T-helper 17 cell (primary cell): ENCODE results near the gene IBSP. TPM values are rescaled to one million over a fixed set of nuclear protein-coding genes. Genes with fewer than 3 reads are reported as not detected.

ENCODE experiments used
- ATAC-seq: fragments of 150-1000 bp; cut with Tn5 transposase; 2 replicates; pipeline ENCODE4 v1.10.0; 2021; ENCODE audit warnings: mild to moderate bottlenecking, moderate library complexity
- DNase-seq, 3 donors: peaks; one replicate each; pipeline versions ENCODE4 v3.0.0 to v3.0.0-alpha.2; 2020 to 2021
- H3K9me3 ChIP-seq: one replicate; pipeline ENCODE4 v1.7.0; 2013; ENCODE audit warnings: low read length, mild to moderate bottlenecking; ENCODE audit not compliant: control insufficient read depth, poor library complexity, severe bottlenecking
- H3K27ac Mint-ChIP-seq: one replicate; pipeline ENCODE4 v1.8.0; 2022; ENCODE audit warnings: mild to moderate bottlenecking, moderate library complexity, mixed read lengths
- H3K27me3 Mint-ChIP-seq: one replicate; pipeline ENCODE4 v1.8.0; 2022; ENCODE audit warnings: mixed read lengths
- H3K36me3 Mint-ChIP-seq: one replicate; pipeline ENCODE4 v1.8.0; 2022; ENCODE audit warnings: low read depth, mixed read lengths
- H3K4me1 Mint-ChIP-seq: one replicate; pipeline ENCODE4 v1.8.0; 2022; ENCODE audit warnings: mild to moderate bottlenecking, mixed read lengths
- H3K4me3 Mint-ChIP-seq: one replicate; pipeline ENCODE4 v1.8.0; 2022; ENCODE audit warnings: mild to moderate bottlenecking, moderate library complexity, mixed read lengths
- total RNA-seq, 4 donors: library from RNA in 2 of 4; stranded (reverse) in 2 of 4; gene quantifications; one replicate each; pipeline ENCODE4 v1.2.3 and lab custom pipeline; 2022 to 2026

Gene IBSP
- total RNA-seq, 2 donors from 2014 or later: not detected

GRCh38 chr4:87811977-87812376 is 12.6 kb downstream of the IBSP start:
- ATAC-seq (no peak), DNase-seq (no peak)
- Mint-ChIP-seq H3K4me1 (no peaks in the 10 kb centered on the region), H3K4me3 (no peak overlapping the region), H3K27ac (no peak overlapping the region), H3K36me3 (no peaks in the 10 kb centered on the region), H3K27me3 (no peaks in the 10 kb centered on the region)
- no peaks in the 10 kb centered on the region for H3K9me3 ChIP-seq

GRCh38 chr4:87819281-87819919 is 20.0 kb downstream of the IBSP start:
- peaks cover 43% of the 10 kb centered on the region for H3K27me3 Mint-ChIP-seq
- no peak for ATAC-seq

GRCh38 chr4:87823200-87823599 is 23.8 kb downstream of the IBSP start:
- H3K9me3 ChIP-seq: no peaks in the 10 kb centered on the region
- Mint-ChIP-seq H3K27ac (no peak overlapping the region), H3K4me1 (no peaks in the 10 kb centered on the region), H3K36me3 (no peaks in the 10 kb centered on the region), H3K27me3 (peaks cover 39% of the 10 kb centered on the region), H3K4me3 (no peak overlapping the region)
- DNase-seq (no peak), ATAC-seq (no peak)

More at GRCh38 chr4:87819281-87819919, 20.0 kb downstream of the IBSP start:
- Mint-ChIP-seq H3K4me3 (no peak overlapping the region), H3K36me3 (no peaks in the 10 kb centered on the region), H3K4me1 (no peaks in the 10 kb centered on the region), H3K27ac (no peak overlapping the region)
- H3K9me3 ChIP-seq: no peaks in the 10 kb centered on the region
- DNase-seq: no peak

GRCh38 chr4:87823724-87824123 is 24.4 kb downstream of the IBSP start:
- ATAC-seq (no peak), DNase-seq (no peak)
- Mint-ChIP-seq H3K4me3 (no peak overlapping the region), H3K4me1 (no peaks in the 10 kb centered on the region), H3K36me3 (no peaks in the 10 kb centered on the region), H3K27ac (no peak overlapping the region), H3K27me3 (peaks cover 44% of the 10 kb centered on the region)
- no peaks in the 10 kb centered on the region for H3K9me3 ChIP-seq

GRCh38 chr4:87824352-87824751 is 25.0 kb downstream of the IBSP start:
- H3K36me3 Mint-ChIP-seq: no peaks in the 10 kb centered on the region
- no peak overlapping the region for H3K27ac Mint-ChIP-seq
- DNase-seq: no peak
- H3K9me3 ChIP-seq: no peaks in the 10 kb centered on the region
- peaks cover 41% of the 10 kb centered on the region for H3K27me3 Mint-ChIP-seq
- no peak for ATAC-seq
- H3K4me3 Mint-ChIP-seq: no peak overlapping the region
- H3K4me1 Mint-ChIP-seq: no peaks in the 10 kb centered on the region

- ATAC-seq: no peak
Measured at GRCh38 chr4:87832669-87833068, 33.3 kb downstream of the IBSP start, which contains the start of gene MEPE. Gene MEPE, plus strand, starts transcription at chr4:87832969. Its CDS starts 1,746 bp downstream, at chr4:87834715.

GRCh38 chr4:87834401-87834800 is 35.0 kb downstream of the IBSP start:
- no peaks in the 10 kb centered on the region for H3K9me3 ChIP-seq
- DNase-seq: no peak
- no peaks in the 10 kb centered on the region for H3K4me1 Mint-ChIP-seq
- ATAC-seq: no peak
- no peaks in the 10 kb centered on the region for H3K36me3 Mint-ChIP-seq
- no peak overlapping the region for H3K27ac Mint-ChIP-seq
- H3K27me3 Mint-ChIP-seq: peaks cover 56% of the 10 kb centered on the region
- no peak overlapping the region for H3K4me3 Mint-ChIP-seq

More at GRCh38 chr4:87832669-87833068, 33.3 kb downstream of the IBSP start, which contains the start of gene MEPE:
- H3K27me3 Mint-ChIP-seq: peaks cover 50% of the 10 kb centered on the region
- H3K4me3 Mint-ChIP-seq: no peak within 1 kb of the TSS
- H3K4me1 Mint-ChIP-seq: no peaks in the 10 kb centered on the region
- no peaks in the 10 kb centered on the region for H3K9me3 ChIP-seq
- no peak for DNase-seq
- H3K27ac Mint-ChIP-seq: no peak within 1 kb of the TSS
- H3K36me3 Mint-ChIP-seq: no peaks in the 10 kb centered on the region

- Mint-ChIP-seq H3K4me3 (no peak overlapping the region), H3K27me3 (peaks cover 53% of the 10 kb centered on the region), H3K4me1 (no peaks in the 10 kb centered on the region), H3K27ac (no peak overlapping the region), H3K36me3 (no peaks in the 10 kb centered on the region)
- ATAC-seq (no peak), DNase-seq (no peak)
- H3K9me3 ChIP-seq: no peaks in the 10 kb centered on the region
Measured at GRCh38 chr4:87835197-87835596, 35.8 kb downstream of the IBSP start.

GRCh38 chr4:87835743-87836142 is 36.4 kb downstream of the IBSP start:
- Mint-ChIP-seq H3K27me3 (peaks cover 55% of the 10 kb centered on the region), H3K36me3 (no peaks in the 10 kb centered on the region), H3K4me1 (no peaks in the 10 kb centered on the region), H3K4me3 (no peak overlapping the region), H3K27ac (no peak overlapping the region)
- ATAC-seq (no peak), DNase-seq (no peak)
- no peaks in the 10 kb centered on the region for H3K9me3 ChIP-seq

GRCh38 chr4:87838205-87838604 is 38.9 kb downstream of the IBSP start:
- no peaks in the 10 kb centered on the region for H3K4me1 Mint-ChIP-seq

GRCh38 chr4:87838890-87839591 is 39.7 kb downstream of the IBSP start:
- Mint-ChIP-seq H3K27ac (no peak overlapping the region), H3K4me1 (no peaks in the 10 kb centered on the region), H3K4me3 (no peak overlapping the region), H3K27me3 (peaks cover 72% of the 10 kb centered on the region), H3K36me3 (no peaks in the 10 kb centered on the region)
- no peaks in the 10 kb centered on the region for H3K9me3 ChIP-seq
- ATAC-seq (no peak), DNase-seq (no peak)

More at GRCh38 chr4:87838205-87838604, 38.9 kb downstream of the IBSP start:
- no peaks in the 10 kb centered on the region for H3K9me3 ChIP-seq
- no peak for DNase-seq
- ATAC-seq: no peak
- no peaks in the 10 kb centered on the region for H3K36me3 Mint-ChIP-seq
- H3K27ac Mint-ChIP-seq: no peak overlapping the region
- H3K4me3 Mint-ChIP-seq: no peak overlapping the region
- peaks cover 64% of the 10 kb centered on the region for H3K27me3 Mint-ChIP-seq

GRCh38 chr4:87839592-87839946 is 40.2 kb downstream of the IBSP start:
- Mint-ChIP-seq H3K36me3 (no peaks in the 10 kb centered on the region), H3K4me1 (no peaks in the 10 kb centered on the region), H3K4me3 (no peak overlapping the region), H3K27ac (no peak overlapping the region), H3K27me3 (peaks cover 75% of the 10 kb centered on the region)
- no peak for DNase-seq
- no peaks in the 10 kb centered on the region for H3K9me3 ChIP-seq
- ATAC-seq: no peak

GRCh38 chr4:87840149-87840548 is 40.8 kb downstream of the IBSP start:
- DNase-seq: no peak
- no peaks in the 10 kb centered on the region for H3K4me1 Mint-ChIP-seq
- H3K9me3 ChIP-seq: no peaks in the 10 kb centered on the region
- no peaks in the 10 kb centered on the region for H3K36me3 Mint-ChIP-seq
- no peak overlapping the region for H3K4me3 Mint-ChIP-seq
- ATAC-seq: no peak
- peaks cover 77% of the 10 kb centered on the region for H3K27me3 Mint-ChIP-seq
- no peak overlapping the region for H3K27ac Mint-ChIP-seq

GRCh38 chr4:87843936-87844335 is 44.6 kb downstream of the IBSP start:
- Mint-ChIP-seq H3K27me3 (peaks cover 79% of the 10 kb centered on the region), H3K4me3 (no peak overlapping the region), H3K27ac (no peak overlapping the region), H3K4me1 (peaks cover 2% of the 10 kb centered on the region), H3K36me3 (no peaks in the 10 kb centered on the region)
- DNase-seq: no peak
- H3K9me3 ChIP-seq: no peaks in the 10 kb centered on the region
- ATAC-seq: peak; percentile 47
